Endothelial cell of umbilical vein (primary cell): ENCODE data around the gene NUDT6.

Experiments
- CTCF ChIP-seq, 2 donors: IDR thresholded peaks; 1 replicate in 1 of 2; 2 replicates in 1 of 2; pipeline ENCODE4 v1.5.1; 2011; ENCODE audit warnings: low read length in 2 of 2, mild to moderate bottlenecking in 2 of 2, moderate library complexity in 2 of 2, control low read depth in 1 of 2, inconsistent platforms in 1 of 2, low read depth in 1 of 2; ENCODE audit not compliant: insufficient read depth in 1 of 2; ENCODE audit errors: extremely low read depth in 1 of 2
- JUN ChIP-seq: IDR thresholded peaks from 2 replicates; pipeline ENCODE4 v1.6.1; 2011; ENCODE audit warnings: borderline replicate concordance, low read depth; ENCODE audit not compliant: insufficient read length, insufficient read depth
- POLR2AphosphoS5 ChIP-seq: IDR thresholded peaks from 2 replicates; pipeline ENCODE4 v1.6.1; 2012; ENCODE audit warnings: low read depth, mild to moderate bottlenecking, control low read depth, low read length, moderate library complexity; ENCODE audit not compliant: insufficient read depth

- TF ChIP-seq CTCF (IDR thresholded peaks at IDR 0.05; ENCODE audit: extremely low read depth in 1 of 2, insufficient read depth in 1 of 2, low read depth in 1 of 2, low read length in 2 of 2) (no peak), JUN (no peak), POLR2AphosphoS5 (no peak)
Observed at GRCh38 chr4:122845760-122846159, 76.6 kb downstream of the NUDT6 start.
